GM11168 (cell line): ENCODE results near the gene STAT5B.

Experiments used
- in situ Hi-C: fragments of 300-500 bp; cut with MboI; formaldehyde crosslinking; loops from one replicate; pipeline ENCODE4 v1.12.0; 2022; ENCODE audit warnings: low sequenced_read_pairs; ENCODE audit not compliant: unreplicated experiment

STAT5B gene

GRCh38 chr17:42183741-42184711 lies 92.2 kb downstream of the STAT5B start:
- in situ Hi-C loops, result no loop called here

- in situ Hi-C loops, result no loop called here
Observed at GRCh38 chr17:42182927-42183734, 93.1 kb downstream of the STAT5B start.

GRCh38 chr17:42181851-42182207 lies 94.4 kb downstream of the STAT5B start:
- in situ Hi-C loops, result no loop called here

- in situ Hi-C loops, result no loop called here
Observed at GRCh38 chr17:42180922-42181850, 95.0 kb downstream of the STAT5B start, which contains the start of gene KCNH4. Gene KCNH4 (minus strand): TSS chr17:42181142. CDS start chr17:42180945, 197 bp downstream.

- in situ Hi-C loops, result no loop called here
Observed at GRCh38 chr17:42180411-42180921, 95.7 kb downstream of the STAT5B start.

- in situ Hi-C loops, result no loop called here
Observed at GRCh38 chr17:42179911-42180410, 96.2 kb downstream of the STAT5B start.

GRCh38 chr17:42179335-42179734 lies 96.9 kb downstream of the STAT5B start:
- in situ Hi-C loops, result no loop called here

GRCh38 chr17:42178817-42179216 lies 97.4 kb downstream of the STAT5B start:
- in situ Hi-C loops, result no loop called here

- in situ Hi-C loops, result no loop called here
Observed at GRCh38 chr17:42177684-42178083, 98.5 kb downstream of the STAT5B start.

GRCh38 chr17:42174126-42174783 lies 101.9 kb downstream of the STAT5B start:
- in situ Hi-C loops, result no loop called here

- in situ Hi-C loops, result no loop called here
Observed at GRCh38 chr17:42171831-42172230, 104.4 kb downstream of the STAT5B start.

GRCh38 chr17:42169351-42169750 lies 106.8 kb downstream of the STAT5B start:
- in situ Hi-C loops, result no loop called here

GRCh38 chr17:42167807-42168206 lies 108.4 kb downstream of the STAT5B start:
- in situ Hi-C loops, result no loop called here

- in situ Hi-C loops, result no loop called here
Observed at GRCh38 chr17:42166196-42166763, 109.9 kb downstream of the STAT5B start.

- in situ Hi-C loops, result no loop called here
Observed at GRCh38 chr17:42165751-42166150, 110.4 kb downstream of the STAT5B start.

- in situ Hi-C loops, result no loop called here
Observed at GRCh38 chr17:42163696-42164407, 112.3 kb downstream of the STAT5B start.

- in situ Hi-C loops, result no loop called here
Observed at GRCh38 chr17:42163113-42163512, 113.1 kb downstream of the STAT5B start.

- in situ Hi-C loops, result no loop called here
Observed at GRCh38 chr17:42160531-42160910, 115.7 kb downstream of the STAT5B start.
